NCI-H526 treated with DMSO at 0.1 percent for 48 hours (cell line): ENCODE measurements around the gene GJB6.

ENCODE experiments used
- DNase-seq: peaks from one replicate; lab custom pipeline; 2025; lab: John Stamatoyannopoulos, UW

Gene GJB6

DNA sequence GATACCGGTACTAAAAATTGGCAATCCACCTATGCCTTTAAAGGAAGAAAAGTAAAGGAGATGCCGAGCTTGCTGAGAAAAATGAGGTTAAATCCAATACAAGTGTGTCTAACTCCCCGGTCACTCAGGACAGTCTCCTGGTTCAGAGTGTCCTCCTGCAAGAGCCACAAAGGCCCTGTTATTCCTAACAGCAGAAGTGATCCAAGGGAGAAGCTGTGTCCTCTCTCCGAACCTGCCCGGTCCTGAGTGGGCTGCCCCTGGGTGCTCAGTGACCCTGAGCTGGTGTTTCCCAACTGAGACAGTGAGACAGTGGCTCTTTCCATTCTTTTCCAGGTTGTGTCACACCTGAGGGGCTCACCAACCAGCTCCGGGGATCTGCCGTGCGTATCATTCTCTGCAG lies 4.8 kb downstream of the GJB6 start:
- no peak for DNase-seq

DNA sequence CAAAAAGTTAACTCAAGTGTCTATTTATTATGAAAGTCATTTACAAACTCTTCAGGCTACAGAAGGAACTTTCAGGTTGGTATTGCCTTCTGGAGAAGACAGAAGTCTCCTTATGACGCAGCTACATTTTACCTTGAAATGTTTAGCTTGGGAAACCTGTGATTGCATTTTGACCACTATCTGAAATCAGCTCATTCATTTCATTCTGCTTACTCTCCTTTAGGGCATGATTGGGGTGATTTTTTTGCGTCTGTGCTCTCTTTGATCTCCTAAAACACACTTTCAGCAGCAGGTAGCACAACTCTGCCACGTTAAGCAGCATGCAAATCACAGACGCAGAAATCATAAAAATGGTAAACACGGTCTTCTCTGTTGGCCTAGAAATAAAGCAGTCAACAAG lies 9.6 kb downstream of the GJB6 start:
- no peak for DNase-seq

DNA sequence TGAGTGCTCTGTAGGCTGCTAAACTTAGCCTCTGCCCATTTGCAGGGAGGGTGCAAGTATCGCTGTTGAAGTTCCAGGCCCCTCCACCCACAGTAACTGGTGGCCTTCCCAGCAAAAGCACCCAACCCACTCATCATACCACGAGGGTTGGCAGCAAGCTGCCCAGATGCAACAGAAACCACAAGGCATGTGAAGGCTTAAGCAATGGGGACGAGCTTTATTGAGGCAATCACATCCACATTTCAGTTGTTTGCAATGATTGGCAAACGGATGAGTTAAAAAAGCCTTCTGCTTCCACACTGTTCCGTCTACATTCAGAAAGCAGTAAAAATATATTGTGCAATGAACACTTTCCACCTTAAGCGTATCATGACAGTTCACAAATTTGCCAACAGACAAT lies 10.3 kb downstream of the GJB6 start:
- no peak for DNase-seq

DNA sequence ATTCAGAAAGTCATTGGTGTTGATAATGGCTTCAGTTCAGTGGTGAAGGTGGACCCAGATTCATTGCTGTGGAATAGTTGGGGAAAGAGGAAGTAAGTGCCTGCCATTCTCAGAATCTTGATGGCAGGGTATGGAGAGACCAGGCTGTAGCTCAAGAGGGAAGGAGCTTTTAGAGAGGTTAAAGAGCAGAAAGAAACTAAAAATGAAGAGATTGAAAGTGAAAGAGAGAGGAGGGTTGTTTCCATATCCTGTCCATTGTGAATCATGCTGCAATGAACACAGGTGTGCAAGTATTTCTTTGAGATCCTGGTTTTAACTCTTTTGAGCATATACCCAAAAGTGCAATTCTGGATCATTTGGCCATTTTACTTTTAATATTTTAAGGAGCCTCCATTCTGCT lies 12.5 kb downstream of the GJB6 start:
- DNase-seq = no peak

DNA sequence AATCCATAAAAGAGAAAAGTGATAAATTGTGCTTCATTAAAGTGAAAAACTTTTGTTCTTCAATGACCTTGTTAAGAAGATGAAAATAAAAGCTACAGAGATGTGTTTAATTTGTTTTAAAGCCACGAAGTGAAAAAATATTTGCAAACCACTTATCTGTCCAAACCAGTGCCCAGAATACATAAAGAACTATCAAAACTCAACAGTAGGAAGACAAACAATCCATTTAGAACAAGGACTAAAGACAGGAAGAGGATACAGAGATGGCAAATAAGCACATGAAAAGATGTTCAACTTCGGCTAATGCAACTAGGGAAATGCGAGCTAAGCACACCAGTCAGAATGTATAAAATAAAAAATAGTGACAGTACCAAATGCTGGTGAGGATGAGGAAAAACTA lies 15.0 kb downstream of the GJB6 start:
- DNase-seq = no peak

DNA sequence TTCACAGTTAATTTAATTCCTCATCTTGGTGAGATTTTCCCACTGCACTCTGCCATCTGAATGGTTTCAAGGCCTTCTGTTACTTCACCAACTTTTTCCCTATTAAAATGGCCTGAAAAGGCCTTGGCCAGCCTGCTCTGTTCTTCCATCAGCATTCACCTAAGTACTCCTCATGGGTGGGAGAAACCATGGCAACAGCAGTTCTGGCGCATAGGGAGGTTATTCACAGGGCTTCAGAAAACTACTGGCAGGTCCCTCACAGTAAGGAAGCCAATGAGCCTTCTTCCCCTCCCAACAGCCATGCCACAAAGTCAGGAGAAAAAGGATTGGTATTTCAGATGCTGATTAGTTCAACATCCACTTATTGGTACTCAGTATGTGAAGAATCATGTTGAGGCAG lies 22.2 kb downstream of the GJB6 start:
- DNase-seq = no peak

DNA sequence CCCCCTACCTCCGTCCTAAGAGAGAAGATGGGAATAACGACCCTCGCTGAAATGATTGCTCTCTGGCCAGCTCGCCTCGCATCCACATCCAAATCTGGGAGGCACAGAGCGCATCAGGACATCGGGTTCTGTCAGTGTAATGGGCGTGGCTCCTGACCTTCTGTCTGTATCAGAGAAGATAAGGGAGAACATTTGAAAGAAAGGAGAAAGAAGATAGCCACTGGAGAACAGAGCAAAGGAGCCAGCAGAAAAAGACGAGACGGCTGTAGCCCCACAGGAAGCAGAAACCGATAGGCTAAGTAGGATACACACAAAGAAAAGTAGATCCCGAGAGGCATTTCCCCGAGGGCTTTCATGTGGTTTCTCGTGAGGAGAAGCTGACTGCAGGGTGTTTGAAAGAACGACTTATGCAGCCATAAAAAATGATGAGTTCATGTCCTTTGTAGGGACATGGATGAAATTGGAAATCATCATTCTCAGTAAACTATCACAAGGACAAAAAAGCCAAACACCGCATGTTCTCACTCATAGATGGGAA lies 25.4 kb downstream of the GJB6 start:
- DNase-seq = no peak

DNA sequence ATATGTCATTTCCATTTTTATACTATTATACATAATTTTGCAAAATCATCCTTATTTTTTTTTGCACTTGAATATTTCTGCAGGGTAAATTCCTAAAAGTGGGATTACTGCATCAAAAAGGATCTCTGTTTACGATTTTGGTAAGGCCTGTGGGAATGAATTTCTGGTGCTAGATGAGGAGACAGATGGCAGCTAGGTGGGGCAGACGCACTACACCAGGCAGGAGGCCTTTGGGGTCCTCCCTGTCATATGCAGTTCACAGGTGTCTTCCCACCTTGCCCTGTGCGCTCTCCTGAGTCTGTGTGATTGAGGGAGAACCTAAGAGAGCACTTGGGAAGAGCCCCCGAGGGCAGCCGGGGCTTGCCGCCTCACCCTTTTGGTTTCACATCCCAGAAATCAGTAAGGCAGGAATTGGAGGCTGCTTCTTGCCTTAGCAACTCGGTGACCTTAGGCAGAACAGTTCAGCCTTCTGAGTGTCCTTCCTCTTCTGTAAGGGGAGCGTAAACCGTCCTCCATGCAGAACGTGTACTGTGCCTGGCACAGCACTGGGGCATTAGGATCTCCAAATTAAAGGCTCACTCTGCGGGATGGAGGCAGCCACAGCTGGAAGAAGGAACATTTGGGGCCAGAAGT lies 25.9 kb downstream of the GJB6 start:
- DNase-seq = no peak

DNA sequence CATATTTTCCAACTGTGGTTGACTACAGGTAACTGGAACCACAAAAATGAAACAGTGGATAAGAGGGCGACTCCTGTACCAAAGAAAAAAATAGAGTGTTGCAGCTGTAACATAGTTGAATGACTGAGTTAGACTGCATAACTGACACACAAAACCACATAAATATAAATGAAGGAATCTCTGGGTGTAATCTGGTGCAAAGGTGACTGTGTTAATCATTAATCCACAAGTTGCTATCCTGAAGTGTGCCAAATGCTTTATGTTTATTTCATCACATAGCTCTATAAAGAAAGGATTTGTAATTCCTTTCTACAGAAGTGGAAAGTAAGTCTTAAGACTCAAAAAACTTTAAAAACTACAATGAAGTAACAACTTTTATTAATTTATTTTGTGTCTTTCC lies 33.3 kb downstream of the GJB6 start:
- DNase-seq = peak; percentile 30

DNA sequence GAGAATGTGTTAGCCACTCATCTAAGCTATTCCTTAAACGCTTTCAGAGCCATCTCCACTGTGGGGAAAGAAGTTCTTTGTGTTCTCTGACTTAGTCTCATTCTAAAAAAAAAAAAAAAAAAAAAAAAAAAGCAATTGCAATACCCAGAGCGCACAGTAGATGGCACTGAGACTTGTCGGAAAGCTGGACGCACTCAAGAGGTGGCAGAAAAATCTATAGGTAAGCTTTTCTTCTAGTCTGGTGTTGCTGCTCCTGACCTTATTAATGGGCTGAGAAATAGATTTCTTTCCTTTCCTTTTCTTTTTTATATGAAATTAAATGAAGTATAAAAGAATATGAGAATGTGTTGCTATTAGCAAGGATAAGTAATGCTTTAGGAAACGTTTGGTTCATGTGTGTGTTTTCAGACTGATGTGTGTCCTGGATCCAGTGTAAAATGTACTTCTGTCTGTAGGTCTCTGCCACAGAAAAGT lies 34.7 kb downstream of the GJB6 start:
- DNase-seq = peak; percentile 62

DNA sequence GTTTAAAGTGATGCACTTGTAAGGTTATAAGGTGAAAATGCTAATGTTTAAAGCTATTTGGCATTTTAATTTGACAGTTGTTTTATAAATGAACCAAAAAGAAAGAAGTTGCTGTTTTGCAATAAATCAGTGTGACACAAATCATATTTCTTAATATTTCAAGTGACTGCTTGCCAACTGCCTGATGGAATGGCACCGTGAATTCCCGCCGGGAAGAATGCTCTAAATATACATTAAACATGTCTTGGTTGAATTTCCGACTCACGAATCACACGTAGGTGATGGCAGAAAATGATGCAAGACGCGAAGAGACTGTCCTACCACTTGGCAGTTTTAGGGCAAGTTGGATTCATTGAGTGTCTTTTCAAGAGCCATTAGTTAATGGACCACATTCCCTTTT lies 36.3 kb downstream of the GJB6 start:
- DNase-seq = no peak

DNA sequence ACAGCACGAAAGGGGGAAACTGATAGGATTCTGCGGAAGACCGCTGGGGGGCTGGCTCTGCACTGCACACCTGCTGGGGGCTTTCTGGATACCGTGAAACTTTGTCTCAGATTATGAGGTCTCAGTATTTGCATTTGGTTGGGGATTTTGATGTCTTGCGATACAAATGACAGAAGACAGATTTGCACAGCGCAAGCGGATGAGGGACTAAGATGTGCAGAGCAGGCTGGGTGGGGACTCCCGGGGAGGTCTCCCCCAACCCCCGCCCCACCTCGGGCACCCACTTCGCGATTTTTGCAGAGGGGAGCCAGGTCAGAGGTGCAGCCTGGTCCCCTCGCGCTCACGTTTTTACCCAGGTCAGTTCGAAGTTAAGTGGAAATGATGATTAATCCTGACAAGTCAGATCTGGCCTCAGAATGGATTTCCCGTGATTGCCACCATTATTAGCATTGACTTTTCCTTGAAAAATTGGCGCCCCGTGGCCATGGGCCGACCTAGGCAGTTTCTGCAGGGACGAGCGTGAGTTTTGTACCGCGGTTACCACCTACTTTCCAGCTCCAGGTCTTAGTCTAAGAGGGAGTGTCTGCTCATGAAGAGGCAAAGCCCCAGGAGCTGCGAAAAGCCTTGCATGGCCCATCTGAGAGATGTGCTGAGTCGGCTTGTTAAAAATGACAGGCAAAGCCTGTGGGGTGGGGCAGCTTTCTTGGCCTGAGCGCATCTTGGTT lies 38.0 kb downstream of the GJB6 start:
- DNase-seq = no peak

DNA sequence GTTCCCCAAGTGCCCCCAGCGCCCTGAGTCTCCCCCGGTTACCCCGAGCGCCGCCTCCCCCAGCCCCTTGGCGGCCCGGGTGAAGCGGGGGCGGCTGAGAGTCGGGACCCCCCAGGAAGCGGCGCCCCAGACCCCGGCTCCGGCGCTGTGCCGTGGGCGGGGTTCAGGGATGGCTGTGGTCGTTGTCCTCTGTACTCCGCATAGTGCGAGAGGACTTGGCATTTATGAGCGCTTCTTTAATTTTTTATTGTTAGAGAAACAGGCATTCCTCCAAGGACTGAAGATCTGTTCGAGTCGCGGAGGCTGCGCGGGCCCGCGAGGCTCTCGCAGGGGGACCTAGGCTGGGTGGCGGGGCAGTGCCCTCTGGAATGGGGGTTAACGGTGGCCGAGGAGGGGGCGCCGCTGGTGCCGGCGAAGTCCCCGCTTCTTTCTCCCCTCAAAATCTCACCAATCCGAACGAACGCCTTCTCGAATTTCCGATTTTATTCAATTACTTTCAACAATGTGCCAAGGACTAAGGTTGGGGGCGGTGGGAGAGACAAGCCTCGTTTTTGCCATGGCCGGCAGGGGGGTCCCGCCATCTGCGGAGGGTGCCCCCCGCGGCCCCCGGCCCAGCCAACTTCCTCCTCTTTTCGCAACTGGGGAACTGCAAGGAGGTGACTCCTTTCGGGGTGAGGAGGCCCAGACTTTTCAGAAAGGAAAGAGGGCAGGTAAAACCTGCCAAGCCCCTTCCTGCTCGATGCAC lies 38.8 kb downstream of the GJB6 start:
- no peak for DNase-seq

DNA sequence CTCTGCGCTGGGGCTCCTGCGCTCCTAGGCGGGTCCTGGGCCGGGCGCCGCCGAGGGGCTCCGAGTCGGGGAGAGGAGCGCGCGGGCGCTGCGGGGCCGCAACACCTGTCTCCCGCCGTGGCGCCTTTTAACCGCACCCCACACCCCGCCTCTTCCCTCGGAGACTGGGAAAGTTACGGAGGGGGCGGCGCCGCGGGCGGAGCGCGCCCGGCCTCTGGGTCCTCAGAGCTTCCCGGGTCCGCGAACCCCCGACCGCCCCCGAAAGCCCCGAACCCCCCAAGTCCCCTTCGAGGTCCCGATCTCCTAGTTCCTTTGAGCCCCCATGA lies 39.3 kb downstream of the GJB6 start, which contains the start of gene GJB2:
TSS of gene GJB2 (minus strand) at position 103 of the 326 bp plus-strand sequence. CDS start 3,357 bp downstream, outside the sequence.
- no peak for DNase-seq

DNA sequence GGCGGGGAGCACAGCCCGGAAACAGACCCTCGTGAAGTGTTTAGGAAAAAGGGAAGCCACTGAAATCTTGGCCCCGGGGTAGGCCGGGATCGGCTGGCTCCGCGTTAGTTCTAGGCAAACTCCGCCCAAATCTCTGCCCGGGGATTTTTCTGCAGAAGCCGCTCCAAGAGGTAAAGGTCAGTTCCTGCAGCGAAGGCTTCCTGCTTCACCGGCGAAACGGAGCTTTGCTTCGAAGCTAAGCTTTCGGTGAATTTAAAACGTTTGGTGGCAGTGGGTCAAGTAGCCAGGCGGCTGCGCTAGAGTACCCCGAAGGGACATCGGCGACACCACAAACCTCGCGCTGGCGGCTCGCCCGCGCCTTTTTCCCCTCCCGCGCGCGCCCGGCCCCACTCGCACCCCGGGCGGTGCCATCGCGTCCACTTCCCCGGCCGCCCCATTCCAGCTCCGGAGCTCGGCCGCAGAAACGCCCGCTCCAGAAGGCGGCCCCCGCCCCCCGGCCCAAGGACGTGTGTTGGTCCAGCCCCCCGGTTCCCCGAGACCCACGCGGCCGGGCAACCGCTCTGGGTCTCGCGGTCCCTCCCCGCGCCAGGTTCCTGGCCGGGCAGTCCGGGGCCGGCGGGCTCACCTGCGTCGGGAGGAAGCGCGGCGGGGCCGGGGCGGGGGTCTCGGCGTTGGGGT lies 39.8 kb downstream of the GJB6 start:
- peak; percentile 25 for DNase-seq

DNA sequence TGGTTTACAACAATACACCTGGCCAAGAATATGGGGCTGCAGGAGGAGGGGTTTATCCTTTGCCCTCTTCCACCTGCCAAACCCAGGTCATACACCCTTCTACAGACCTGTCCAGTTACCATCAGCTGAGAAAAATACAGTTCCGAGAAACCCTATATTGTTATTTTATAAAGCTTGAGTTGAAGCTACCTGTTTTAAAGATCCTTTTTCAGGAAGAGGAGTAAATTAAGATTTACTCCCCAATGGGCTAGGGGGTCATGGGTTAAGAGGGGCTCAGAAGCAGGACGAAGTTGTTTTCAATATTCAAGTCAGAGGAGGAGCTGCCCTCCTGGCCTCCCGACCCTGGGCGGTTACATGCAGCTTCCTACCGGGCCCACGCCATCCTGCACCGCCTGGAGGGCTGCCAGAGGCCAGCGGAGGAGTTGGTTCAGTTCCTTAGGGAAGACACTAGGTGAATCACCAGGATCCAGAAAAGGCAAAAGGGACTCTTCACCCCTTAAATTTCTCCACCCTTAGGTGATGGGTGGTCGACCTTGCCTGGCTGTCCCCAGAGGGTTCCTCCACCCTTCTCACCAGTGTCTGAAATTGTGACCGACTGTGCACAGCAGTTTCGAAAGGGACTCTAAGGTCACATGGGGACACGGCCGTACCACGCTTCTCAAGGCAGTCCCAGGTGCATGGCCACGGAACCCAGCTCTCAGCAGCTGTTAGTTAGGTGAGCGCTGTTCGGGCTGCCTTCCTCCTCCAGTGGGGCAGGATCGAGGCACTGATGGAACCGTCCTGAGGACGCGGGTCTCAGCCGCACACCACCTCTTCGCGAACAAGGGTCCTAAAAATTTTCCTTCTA lies 40.6 kb downstream of the GJB6 start:
- no peak for DNase-seq

DNA sequence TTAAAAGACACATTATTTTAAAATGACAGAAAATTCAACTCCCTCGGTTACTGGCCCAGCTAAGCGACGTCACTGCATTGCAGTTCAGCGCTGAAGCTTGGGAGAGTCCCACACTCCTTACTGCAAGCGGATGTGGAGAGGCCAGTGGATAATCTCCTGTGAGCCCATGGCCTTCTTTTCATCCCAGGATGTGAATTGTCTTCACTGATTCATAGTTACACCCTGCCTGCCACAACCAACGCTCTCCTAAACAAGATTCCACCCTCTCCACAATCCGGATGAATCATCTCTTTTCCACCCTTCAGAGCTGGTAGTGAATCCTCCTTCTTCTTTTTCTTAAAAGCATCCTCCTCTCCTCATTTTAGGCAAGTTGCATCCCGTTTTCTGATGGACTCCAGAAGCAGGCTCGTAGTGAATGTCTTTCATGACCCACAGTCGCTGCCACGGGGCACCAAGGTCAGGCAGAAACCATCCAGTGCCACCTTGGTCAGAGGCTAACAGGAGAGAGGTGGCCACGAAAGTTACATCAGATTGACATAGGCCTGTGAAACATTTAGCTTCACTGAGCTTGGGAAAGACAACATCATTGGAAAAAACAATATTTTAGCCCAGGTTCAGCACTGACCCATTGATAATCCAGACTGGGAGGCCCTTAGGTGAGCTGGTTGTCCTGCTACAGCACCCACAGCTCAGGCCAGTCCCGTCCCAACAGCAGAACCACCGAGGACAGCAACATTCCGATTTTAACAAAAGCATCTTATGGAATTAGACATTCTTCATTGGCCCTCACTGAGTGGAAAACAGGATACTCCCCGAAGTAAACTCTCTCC lies 41.4 kb downstream of the GJB6 start:
- no peak for DNase-seq

DNA sequence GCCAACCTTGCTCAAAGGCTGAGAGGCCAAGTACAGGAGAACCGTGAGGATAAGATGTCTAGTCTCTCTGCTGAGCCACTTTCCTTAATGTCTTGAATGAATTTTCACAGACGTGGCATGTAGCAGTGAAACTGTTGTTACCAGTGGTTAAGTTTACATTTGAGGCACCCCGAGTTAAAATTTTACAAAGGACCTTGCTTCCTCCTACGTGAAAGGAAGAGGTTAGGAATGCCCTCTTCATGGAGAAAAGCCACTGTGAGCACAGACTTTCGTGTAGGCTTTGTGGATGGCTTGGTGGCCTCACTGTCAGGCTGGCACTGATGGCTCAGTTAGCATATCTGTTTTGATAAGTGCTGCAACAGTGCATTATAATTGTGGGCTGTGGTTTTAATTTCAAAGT lies 42.0 kb downstream of the GJB6 start:
- no peak for DNase-seq

DNA sequence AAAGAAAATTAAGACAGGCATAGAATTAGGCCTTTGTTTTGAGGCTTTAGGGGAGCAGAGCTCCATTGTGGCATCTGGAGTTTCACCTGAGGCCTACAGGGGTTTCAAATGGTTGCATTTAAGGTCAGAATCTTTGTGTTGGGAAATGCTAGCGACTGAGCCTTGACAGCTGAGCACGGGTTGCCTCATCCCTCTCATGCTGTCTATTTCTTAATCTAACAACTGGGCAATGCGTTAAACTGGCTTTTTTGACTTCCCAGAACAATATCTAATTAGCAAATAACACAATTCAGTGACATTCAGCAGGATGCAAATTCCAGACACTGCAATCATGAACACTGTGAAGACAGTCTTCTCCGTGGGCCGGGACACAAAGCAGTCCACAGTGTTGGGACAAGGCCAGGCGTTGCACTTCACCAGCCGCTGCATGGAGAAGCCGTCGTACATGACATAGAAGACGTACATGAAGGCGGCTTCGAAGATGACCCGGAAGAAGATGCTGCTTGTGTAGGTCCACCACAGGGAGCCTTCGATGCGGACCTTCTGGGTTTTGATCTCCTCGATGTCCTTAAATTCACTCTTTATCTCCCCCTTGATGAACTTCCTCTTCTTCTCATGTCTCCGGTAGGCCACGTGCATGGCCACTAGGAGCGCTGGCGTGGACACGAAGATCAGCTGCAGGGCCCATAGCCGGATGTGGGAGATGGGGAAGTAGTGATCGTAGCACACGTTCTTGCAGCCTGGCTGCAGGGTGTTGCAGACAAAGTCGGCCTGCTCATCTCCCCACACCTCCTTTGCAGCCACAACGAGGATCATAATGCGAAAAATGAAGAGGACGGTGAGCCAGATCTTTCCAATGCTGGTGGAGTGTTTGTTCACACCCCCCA lies 43.2 kb downstream of the GJB6 start:
- no peak for DNase-seq
